ENCODE data around the gene TEX35.

GRCh38 chr1:178484698-178485225 is 28.1 kb upstream of the TEX35 start:
- TF ChIP-seq POLR2AphosphoS5 (IDR thresholded peaks at IDR 0.05; ENCODE audit: low read depth, low read length), result no peak
- TF ChIP-seq, protein P1, sequence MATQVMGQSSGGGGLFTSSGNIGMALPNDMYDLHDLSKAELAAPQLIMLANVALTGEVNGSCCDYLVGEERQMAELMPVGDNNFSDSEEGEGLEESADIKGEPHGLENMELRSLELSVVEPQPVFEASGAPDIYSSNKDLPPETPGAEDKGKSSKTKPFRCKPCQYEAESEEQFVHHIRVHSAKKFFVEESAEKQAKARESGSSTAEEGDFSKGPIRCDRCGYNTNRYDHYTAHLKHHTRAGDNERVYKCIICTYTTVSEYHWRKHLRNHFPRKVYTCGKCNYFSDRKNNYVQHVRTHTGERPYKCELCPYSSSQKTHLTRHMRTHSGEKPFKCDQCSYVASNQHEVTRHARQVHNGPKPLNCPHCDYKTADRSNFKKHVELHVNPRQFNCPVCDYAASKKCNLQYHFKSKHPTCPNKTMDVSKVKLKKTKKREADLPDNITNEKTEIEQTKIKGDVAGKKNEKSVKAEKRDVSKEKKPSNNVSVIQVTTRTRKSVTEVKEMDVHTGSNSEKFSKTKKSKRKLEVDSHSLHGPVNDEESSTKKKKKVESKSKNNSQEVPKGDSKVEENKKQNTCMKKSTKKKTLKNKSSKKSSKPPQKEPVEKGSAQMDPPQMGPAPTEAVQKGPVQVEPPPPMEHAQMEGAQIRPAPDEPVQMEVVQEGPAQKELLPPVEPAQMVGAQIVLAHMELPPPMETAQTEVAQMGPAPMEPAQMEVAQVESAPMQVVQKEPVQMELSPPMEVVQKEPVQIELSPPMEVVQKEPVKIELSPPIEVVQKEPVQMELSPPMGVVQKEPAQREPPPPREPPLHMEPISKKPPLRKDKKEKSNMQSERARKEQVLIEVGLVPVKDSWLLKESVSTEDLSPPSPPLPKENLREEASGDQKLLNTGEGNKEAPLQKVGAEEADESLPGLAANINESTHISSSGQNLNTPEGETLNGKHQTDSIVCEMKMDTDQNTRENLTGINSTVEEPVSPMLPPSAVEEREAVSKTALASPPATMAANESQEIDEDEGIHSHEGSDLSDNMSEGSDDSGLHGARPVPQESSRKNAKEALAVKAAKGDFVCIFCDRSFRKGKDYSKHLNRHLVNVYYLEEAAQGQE (IDR thresholded peaks at IDR 0.05; ENCODE audit: insufficient read depth in 1 of 2, low read depth in 2 of 2, low read length in 2 of 2), result no peak
- no peak for TF ChIP-seq SIN3A (IDR thresholded peaks at IDR 0.05; ENCODE audit: borderline replicate concordance, insufficient read depth, low read length)
- no peak for TF ChIP-seq TAF1 (IDR thresholded peaks at IDR 0.05; ENCODE audit: borderline replicate concordance, insufficient read depth, low read length)
- TF ChIP-seq FOXP2 (optimal IDR thresholded peaks at IDR 0.05; ENCODE audit: borderline replicate concordance, extremely low read depth, extremely low read length, insufficient read depth), result no peak
